Measurements from ENCODE around the gene COL9A3. TPM values are rescaled to one million over a fixed set of nuclear protein-coding genes. Genes with fewer than 3 reads are reported as not detected.

The COL9A3 gene
- total and polyA plus RNA-seq, 11 donors: 0.67 to 6.0 (median 2.0) TPM

GRCh38 chr20:62887152-62887859 is 70.5 kb downstream of the COL9A3 start:
- TF ChIP-seq POLR2A (IDR thresholded peaks at IDR 0.05) (no peak), CTCF (IDR thresholded peaks at IDR 0.05) (no peak)
- ATAC-seq (peak; percentile 72 to 84 (median 80)), DNase-seq (peak in 3 of 5 donors; percentile 63 to 82 (median 73))
- no peaks in the 10 kb centered on the region for H3K9me3 ChIP-seq
- peak overlapping the region in 3 of 12 donors; percentile 13 to 74 (median 28) for H3K27ac ChIP-seq
- H3K4me3 ChIP-seq: no peak overlapping the region
- intact Hi-C loops (cut with DNase I): no loop called here
- H3K27me3 ChIP-seq: no peaks in the 10 kb centered on the region
- H3K4me1 ChIP-seq: peaks cover 0 to 11% (median 2%) of the 10 kb centered on the region in 12 donors
- 45 to 49% (median 47%) methylated on average over 12 to 13 of the region's 13 CpGs for WGBS, 4 donors
- H3K36me3 ChIP-seq: peaks cover 10 to 73% (median 61%) of the 10 kb centered on the region in 9 donors

GRCh38 chr20:62887860-62888239 is 71.0 kb downstream of the COL9A3 start:
- H3K9me3 ChIP-seq: no peaks in the 10 kb centered on the region
- H3K4me3 ChIP-seq: no peak overlapping the region
- H3K27ac ChIP-seq: peak overlapping the region in 3 of 12 donors; percentile 13 to 74 (median 28)
- TF ChIP-seq CTCF (IDR thresholded peaks at IDR 0.05) (no peak), POLR2A (IDR thresholded peaks at IDR 0.05) (no peak)
- DNase-seq (no peak), ATAC-seq (peak in 2 of 4 donors; percentile 5 to 8)
- peaks cover 10 to 76% (median 66%) of the 10 kb centered on the region in 9 donors for H3K36me3 ChIP-seq
- H3K27me3 ChIP-seq: no peaks in the 10 kb centered on the region
- peaks cover 0 to 11% (median 2%) of the 10 kb centered on the region in 12 donors for H3K4me1 ChIP-seq
- intact Hi-C loops (cut with DNase I): no loop called here
- WGBS, 4 donors: 78 to 91% (median 83%) methylated on average over 3 to 7 of the region's 7 CpGs

- peaks cover 10 to 81% (median 72%) of the 10 kb centered on the region in 9 donors for H3K36me3 ChIP-seq
- H3K4me1 ChIP-seq: peaks cover 0 to 11% (median 2%) of the 10 kb centered on the region in 12 donors
- H3K27ac ChIP-seq: no peak overlapping the region
- no peaks in the 10 kb centered on the region for H3K27me3 ChIP-seq
- 92 to 96% (median 95%) methylated on average over 16 of the region's 16 CpGs for WGBS, 4 donors
- H3K9me3 ChIP-seq: no peaks in the 10 kb centered on the region
- TF ChIP-seq CTCF (IDR thresholded peaks at IDR 0.05) (no peak), POLR2A (IDR thresholded peaks at IDR 0.05) (no peak)
- ATAC-seq (no peak), DNase-seq (no peak)
- intact Hi-C loops (cut with DNase I): no loop called here
- no peak overlapping the region for H3K4me3 ChIP-seq
These were observed 71.6 kb downstream of the COL9A3 start for GRCh38 chr20:62888406-62888805.

GRCh38 chr20:62888910-62889309 is 72.1 kb downstream of the COL9A3 start:
- peaks cover 10 to 86% (median 77%) of the 10 kb centered on the region in 9 donors for H3K36me3 ChIP-seq
- no peak overlapping the region for H3K4me3 ChIP-seq
- ATAC-seq (no peak), DNase-seq (no peak)
- no peak overlapping the region for H3K27ac ChIP-seq
- intact Hi-C loops (cut with DNase I): no loop called here
- H3K4me1 ChIP-seq: peaks cover 0 to 11% (median 2%) of the 10 kb centered on the region in 12 donors
- no peaks in the 10 kb centered on the region for H3K27me3 ChIP-seq
- H3K9me3 ChIP-seq: no peaks in the 10 kb centered on the region
- TF ChIP-seq POLR2A (IDR thresholded peaks at IDR 0.05) (no peak), CTCF (IDR thresholded peaks at IDR 0.05) (no peak)
- WGBS, 4 donors: 87 to 94% (median 93%) methylated on average over 17 of the region's 17 CpGs
